Measurements from ENCODE around the gene PIGQ. TPM values are rescaled to one million over a fixed set of nuclear protein-coding genes. Genes with fewer than 3 reads are reported as not detected.

Gene PIGQ
- polyA plus RNA-seq, 1 of the 3 experiments (the other 2 are of a cell fraction) = 38.7 TPM

DNA sequence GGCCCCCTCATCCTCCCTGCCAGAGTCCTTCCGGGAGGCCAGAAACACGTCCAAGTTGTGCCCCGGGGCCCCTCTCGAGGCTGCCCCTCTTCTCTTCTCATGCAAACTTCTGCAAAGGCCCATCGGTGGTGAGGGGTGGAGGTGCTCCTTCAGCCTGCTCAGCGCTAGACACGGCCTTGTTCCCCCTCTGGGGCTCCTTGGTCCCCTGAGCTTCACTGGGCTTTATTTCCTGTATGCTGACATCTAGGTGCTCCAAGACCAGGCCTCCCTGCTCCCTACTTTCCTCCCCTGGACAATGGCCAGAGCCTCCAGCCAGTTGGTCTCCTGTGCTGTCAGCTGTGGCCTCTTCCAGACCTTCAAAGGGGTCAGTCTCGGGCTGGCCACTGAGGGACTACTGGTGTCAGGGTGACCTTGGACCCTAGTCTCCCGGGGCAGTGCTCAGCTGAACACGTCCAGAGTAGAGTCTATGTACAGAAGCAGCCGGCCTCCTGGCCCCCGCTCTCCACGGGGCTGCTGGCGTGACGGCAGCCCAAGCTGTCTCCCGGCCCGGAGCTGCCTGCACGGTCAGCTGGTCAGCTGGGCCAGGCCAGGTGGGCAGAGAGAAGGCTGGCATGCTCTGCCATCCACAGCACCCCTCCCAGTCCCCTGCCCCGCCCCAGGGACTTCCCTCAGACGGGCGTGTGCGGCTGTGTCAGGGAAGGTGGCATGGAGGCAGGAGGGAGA is 11.3 kb upstream of the PIGQ start:
- H3K79me2 ChIP-seq (ENCODE audit: insufficient read depth) = no peaks in the 10 kb centered on the region
- H3K9ac ChIP-seq = no peak overlapping the region
- H3K9me2 ChIP-seq = no peaks in the 10 kb centered on the region
- H3K4me2 ChIP-seq = no peak overlapping the region
- peaks cover 0 to 5% of the 10 kb centered on the region in 2 experiments for H3K36me3 ChIP-seq (replicated peaks in 1 of 2; ENCODE audit: control insufficient read depth in 1 of 2, insufficient read depth in 2 of 2, low read length in 1 of 2)
- H3K9me3 ChIP-seq = no peaks in the 10 kb centered on the region
- peaks cover 27% of the 10 kb centered on the region for H3K27me3 ChIP-seq (ENCODE audit: insufficient read depth)
- H3K4me3 ChIP-seq (ENCODE audit: low read depth in 2 of 2, low read length in 1 of 2) = no peak overlapping the region
- 76% methylated on average over 4 of the region's 22 CpGs for WGBS (ENCODE audit: low lambda C conversion rate)
- DNase-seq = no peak
- peaks cover 2% of the 10 kb centered on the region for H3F3A ChIP-seq (replicated peaks; ENCODE audit: insufficient read depth)
- POLR2A ChIA-PET = interaction anchor here (0.5 kb wide), 1 partner anchor 13 kb away, joined by 3 read pairs; no protein-coding TSS in a partner anchor
- H3K4me1 ChIP-seq (ENCODE audit: control insufficient read depth in 1 of 2, insufficient read depth in 2 of 2, low read depth in 1 of 2, low read length in 1 of 2) = peaks cover 0 to 9% of the 10 kb centered on the region in 2 experiments; a peak in 1 of 4 replicates
- H2AFZ ChIP-seq (ENCODE audit: low read depth) = no peak overlapping the region
- CTCF ChIA-PET = interaction anchor here (0.8 to 1.5 kb wide), 5 partner anchors 12 to 66 kb away, joined by 3 read pairs; no protein-coding TSS in a partner anchor
- no peak for TF ChIP-seq MXI1 (IDR thresholded peaks at IDR 0.05; ENCODE audit: low read depth, low read length)
- no peak for TF ChIP-seq MEF2A (IDR thresholded peaks at IDR 0.05; ENCODE audit: borderline replicate concordance, low read depth)
- no peak for TF ChIP-seq RCOR1 (IDR thresholded peaks at IDR 0.05; ENCODE audit: low read length)
- no peak for TF ChIP-seq RAD21 (IDR thresholded peaks at IDR 0.05; ENCODE audit: low read length)
- TF ChIP-seq, protein P1, sequence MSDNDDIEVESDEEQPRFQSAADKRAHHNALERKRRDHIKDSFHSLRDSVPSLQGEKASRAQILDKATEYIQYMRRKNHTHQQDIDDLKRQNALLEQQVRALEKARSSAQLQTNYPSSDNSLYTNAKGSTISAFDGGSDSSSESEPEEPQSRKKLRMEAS (IDR thresholded peaks at IDR 0.05; ENCODE audit: low read depth) = no peak
- TF ChIP-seq EP300 (IDR thresholded peaks at IDR 0.05; ENCODE audit: borderline replicate concordance in 1 of 2, low read depth in 1 of 2, low read length in 1 of 2) = no peak
- TF ChIP-seq, protein P2, sequence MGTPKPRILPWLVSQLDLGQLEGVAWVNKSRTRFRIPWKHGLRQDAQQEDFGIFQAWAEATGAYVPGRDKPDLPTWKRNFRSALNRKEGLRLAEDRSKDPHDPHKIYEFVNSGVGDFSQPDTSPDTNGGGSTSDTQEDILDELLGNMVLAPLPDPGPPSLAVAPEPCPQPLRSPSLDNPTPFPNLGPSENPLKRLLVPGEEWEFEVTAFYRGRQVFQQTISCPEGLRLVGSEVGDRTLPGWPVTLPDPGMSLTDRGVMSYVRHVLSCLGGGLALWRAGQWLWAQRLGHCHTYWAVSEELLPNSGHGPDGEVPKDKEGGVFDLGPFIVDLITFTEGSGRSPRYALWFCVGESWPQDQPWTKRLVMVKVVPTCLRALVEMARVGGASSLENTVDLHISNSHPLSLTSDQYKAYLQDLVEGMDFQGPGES (IDR thresholded peaks at IDR 0.05; ENCODE audit: low read depth, low read length) = no peak
- TF ChIP-seq NFIC (IDR thresholded peaks at IDR 0.05; ENCODE audit: borderline replicate concordance) = no peak
- no peak for TF ChIP-seq TEAD4 (IDR thresholded peaks at IDR 0.05; ENCODE audit: borderline replicate concordance, insufficient read depth)
- no peak for TF ChIP-seq EZH2phosphoT487 (IDR thresholded peaks at IDR 0.05; ENCODE audit: borderline replicate concordance, low read depth)
- no peak for TF ChIP-seq ELF1 (IDR thresholded peaks at IDR 0.05)
- TF ChIP-seq TAF1 (IDR thresholded peaks at IDR 0.05; ENCODE audit: borderline replicate concordance, low read depth, low read length) = no peak
- TF ChIP-seq CHD2 (IDR thresholded peaks at IDR 0.05; ENCODE audit: low read length, partially characterized antibody) = no peak
- no peak for TF ChIP-seq FOXJ3 (CRISPR knock-in tag; IDR thresholded peaks at IDR 0.05)
- TF ChIP-seq FOSL2 (IDR thresholded peaks at IDR 0.05; ENCODE audit: borderline replicate concordance, low read depth) = no peak
- no peak for TF ChIP-seq GABPA (IDR thresholded peaks at IDR 0.05; ENCODE audit: low read depth)
- TF ChIP-seq, protein P3, sequence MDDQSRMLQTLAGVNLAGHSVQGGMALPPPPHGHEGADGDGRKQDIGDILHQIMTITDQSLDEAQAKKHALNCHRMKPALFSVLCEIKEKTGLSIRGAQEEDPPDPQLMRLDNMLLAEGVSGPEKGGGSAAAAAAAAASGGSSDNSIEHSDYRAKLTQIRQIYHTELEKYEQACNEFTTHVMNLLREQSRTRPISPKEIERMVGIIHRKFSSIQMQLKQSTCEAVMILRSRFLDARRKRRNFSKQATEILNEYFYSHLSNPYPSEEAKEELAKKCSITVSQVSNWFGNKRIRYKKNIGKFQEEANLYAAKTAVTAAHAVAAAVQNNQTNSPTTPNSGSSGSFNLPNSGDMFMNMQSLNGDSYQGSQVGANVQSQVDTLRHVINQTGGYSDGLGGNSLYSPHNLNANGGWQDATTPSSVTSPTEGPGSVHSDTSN (IDR thresholded peaks at IDR 0.05) = no peak
- no peak for TF ChIP-seq FOXM1 (IDR thresholded peaks at IDR 0.05; ENCODE audit: low read depth)
- TF ChIP-seq YY1 (IDR thresholded peaks at IDR 0.05; ENCODE audit: low read depth) = no peak
- TF ChIP-seq JUND (IDR thresholded peaks at IDR 0.05) = no peak
- H4K20me1 ChIP-seq (ENCODE audit: insufficient read depth) = no peaks in the 10 kb centered on the region
- no peak overlapping the region for H3K27ac ChIP-seq (ENCODE audit: low read depth in 2 of 2, low read length in 1 of 2)
